NT2/D1 (cell line): Measurements from ENCODE around the gene MAP3K19.

ENCODE experiments used
- SUZ12 ChIP-seq: IDR thresholded peaks from 2 replicates; pipeline ENCODE4 v1.6.1; 2011; ENCODE audit not compliant: insufficient read length, insufficient read depth; ENCODE audit errors: extremely low read depth
- YY1 ChIP-seq: IDR thresholded peaks from 2 replicates; pipeline ENCODE4 v1.6.1; 2011; ENCODE audit not compliant: insufficient read length, insufficient read depth
- ZNF274 ChIP-seq: IDR thresholded peaks from 2 replicates; pipeline ENCODE4 v1.6.1; 2011; ENCODE audit warnings: mild to moderate bottlenecking, low read depth, low read length

GRCh38 chr2:134934641-134935040, 112.6 kb downstream of the MAP3K19 start:
- TF ChIP-seq ZNF274, result no peak
- TF ChIP-seq YY1, result no peak
- TF ChIP-seq SUZ12, result no peak
